ENCODE results near the gene FOXO6. TPM values are rescaled to one million over a fixed set of nuclear protein-coding genes. Genes with fewer than 3 reads are reported as not detected.

FOXO6 gene
- total RNA-seq, 1 donor from 2014 or later, result 8.6 TPM

GRCh38 chr1:41328780-41329640 is 32.2 kb upstream of the FOXO6 start:
- no peak for DNase-seq (ENCODE audit: low spot score)

DNA sequence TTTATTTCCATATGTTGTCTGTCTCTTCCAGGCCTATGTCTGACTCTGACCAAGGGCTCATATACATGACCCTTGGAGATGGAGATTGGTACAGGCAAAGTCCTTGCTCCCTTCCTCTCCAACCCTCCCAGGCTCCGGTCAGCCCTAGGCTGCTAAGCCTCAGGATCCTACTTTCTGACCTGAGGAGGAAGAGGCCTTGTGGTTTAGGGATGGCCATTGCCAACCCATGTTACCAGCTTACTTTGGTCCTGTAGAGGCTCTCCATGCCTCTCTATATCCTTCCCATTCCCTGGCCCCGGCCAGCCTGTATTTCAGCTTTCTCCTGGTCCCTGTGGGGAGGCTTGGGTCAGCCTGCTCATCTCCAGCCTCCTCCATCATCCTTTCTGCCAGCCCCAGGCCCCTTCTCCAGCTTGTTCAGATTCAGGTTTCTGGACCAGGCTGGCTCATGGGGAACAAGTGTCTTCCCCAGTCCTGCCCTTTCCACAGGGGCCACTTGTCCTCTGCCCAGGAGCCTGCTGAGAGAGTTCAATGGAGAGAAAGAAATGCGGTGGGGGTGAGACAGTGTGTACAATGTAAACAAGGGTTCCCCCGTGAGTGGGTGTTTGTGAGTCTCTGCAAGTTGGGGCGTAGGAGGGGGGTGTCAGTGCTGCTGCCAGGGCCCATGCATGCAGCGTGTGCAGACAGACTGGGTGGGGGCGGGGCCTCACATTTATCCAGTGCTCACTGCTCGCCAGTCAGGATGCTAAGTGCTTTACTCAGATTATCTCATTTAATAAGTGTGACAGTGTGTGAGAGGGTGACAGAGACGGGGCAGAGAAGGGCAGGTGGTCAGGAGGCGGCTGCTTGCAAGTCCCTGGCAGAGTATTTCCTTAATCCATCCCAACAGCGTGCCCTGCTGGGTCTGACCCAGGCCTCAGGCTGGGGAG is 31.3 kb upstream of the FOXO6 start:
- DNase-seq (ENCODE audit: low spot score), result peak; percentile 28

DNA sequence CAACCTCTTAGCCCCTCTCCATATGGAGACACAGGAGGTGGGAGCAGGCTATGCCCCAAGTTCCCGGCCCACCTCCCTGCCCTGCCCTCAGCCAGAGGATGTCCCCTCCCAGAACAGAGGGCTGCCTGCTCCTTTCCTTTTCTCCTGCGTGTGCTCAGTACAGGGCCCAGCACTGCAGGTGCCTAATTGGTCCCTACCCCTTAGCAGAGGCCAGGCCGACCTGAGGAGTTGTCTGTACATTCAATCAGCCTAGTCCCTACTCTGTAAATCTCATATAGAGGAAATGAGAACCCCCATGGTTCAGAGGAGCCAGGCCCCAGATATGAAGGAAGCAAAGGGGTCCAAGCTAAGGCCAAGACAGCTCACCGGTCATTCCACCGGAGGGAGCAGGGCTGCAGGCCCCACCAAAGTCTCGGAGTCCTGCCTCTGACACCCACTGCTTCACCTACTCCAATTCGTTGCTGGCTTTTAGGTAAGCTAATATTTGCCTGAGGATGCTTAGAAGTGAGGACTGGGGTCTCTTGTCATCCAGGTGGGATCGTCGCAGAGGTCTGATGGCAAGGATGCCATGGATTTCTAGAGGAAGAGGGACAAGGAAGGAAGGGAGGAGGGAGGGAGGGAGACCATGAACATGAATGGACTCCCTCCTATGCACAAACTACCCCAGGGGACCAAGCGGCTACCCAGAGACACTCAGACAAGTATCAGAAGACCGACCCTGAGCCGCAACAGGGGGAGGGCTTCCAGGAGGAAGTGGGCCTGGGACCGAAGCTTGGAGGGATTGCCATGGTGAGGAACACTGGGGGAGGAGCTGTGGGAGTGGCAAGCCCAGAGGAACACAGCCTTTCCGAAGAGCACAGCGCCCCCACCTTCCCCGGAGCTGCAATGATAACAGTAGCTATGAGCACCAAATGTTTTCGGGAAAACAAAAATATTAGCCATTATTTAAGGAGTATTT is 30.4 kb upstream of the FOXO6 start:
- DNase-seq (ENCODE audit: low spot score), result peak; percentile 37

- DNase-seq (ENCODE audit: low spot score), result peak; percentile 18
These were observed 29.7 kb upstream of the FOXO6 start for GRCh38 chr1:41331546-41331917.

GRCh38 chr1:41332161-41332560 is 29.1 kb upstream of the FOXO6 start:
- peak; percentile 25 for DNase-seq (ENCODE audit: low spot score)

DNA sequence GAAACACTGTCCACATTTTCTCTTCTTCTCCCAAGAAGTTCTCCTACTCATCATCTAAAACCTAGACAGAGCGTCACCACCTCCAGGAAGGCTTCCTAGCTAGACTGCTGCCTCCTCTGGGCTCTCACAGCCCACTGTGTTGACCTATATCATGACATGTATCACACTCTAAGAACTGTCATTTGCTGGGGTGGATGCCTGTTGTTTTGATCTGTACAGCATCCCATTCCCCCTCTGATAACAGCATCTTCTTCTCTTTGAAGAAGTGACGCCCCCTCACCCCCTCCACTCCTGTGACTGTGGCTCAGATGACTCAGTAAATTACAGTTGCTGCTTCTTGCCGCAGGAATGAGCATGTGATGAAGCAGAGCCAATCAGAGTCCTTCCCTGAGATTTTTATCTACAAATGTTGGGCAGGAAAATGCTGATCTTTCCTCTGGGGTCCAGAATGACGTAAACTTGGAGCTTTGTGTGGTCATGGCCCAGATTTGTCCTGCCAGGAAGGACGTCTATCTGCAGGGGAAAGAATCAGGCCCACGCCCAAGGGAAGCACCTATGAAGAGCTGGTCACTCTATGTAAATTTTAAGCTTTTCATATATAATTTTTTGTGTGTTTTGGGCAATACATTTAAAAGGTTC is 28.0 kb upstream of the FOXO6 start:
- peak; percentile 8 for DNase-seq (ENCODE audit: low spot score)

DNA sequence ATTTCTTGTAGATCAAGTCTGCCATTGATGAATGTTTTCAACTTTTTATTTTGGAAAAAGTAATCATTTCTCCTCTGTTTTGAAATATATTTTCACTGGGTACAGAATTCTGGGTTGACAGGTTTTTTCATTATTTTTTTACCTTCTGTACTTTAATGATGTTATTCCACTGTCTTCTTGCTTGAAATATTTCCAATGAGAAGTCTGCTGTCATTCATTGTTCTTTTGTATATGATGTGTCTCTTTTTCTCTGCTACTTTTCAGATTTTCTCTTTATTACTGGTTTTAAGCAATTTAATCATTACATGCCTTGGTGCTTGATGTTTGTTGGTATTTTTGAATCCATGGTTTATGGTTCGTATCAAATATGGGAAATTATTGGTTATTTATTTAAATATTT is 22.4 kb upstream of the FOXO6 start:
- no peak for DNase-seq (ENCODE audit: low spot score)

DNA sequence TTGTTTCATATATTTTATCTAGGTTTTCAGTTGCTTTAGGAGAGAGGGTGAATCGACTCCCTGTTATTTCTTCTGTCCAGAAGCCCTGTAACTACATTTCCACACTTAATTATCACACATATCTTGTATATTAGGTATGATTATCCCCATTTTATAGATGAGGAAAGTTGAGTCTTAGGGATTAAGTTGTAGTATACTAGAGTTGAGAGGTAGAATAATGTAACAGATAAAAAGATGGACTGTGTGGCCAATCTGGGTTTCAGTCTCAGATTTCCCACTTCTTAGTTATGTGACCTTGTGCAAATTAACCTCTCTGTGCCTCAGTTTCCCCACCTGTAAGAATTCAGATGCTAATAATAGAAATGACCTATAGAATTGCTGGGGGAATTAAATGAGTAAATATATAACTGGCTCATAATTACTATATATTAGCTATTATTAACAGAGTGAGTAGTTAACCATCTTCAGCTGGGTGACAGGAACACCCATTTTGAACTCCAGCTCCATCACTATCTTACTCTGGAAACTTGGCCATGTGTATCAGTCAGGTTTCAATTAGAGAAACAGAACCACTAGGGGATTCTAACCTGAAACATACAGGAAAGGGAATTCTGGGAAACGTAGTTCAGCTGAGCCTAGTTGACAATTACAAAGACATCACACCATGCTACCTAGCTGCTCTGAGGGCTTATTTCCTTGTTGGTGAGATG is 20.4 kb upstream of the FOXO6 start:
- no peak for DNase-seq (ENCODE audit: low spot score)

DNA sequence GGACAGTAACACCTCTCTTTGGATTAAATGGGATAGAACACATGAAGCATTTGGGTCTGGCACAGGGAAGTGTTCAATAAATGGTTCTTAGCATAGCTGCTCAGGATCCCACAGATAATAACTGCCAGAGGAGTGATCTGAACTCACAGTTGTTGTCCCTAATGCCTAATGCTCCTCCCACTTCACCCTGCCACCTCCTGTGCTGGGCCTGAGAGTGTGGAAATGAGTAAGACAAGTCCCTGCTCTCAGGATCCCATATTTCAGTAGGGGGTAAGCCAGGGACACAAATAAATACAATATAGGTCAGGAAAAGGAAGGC is 19.9 kb upstream of the FOXO6 start:
- no peak for DNase-seq (ENCODE audit: low spot score)

DNA sequence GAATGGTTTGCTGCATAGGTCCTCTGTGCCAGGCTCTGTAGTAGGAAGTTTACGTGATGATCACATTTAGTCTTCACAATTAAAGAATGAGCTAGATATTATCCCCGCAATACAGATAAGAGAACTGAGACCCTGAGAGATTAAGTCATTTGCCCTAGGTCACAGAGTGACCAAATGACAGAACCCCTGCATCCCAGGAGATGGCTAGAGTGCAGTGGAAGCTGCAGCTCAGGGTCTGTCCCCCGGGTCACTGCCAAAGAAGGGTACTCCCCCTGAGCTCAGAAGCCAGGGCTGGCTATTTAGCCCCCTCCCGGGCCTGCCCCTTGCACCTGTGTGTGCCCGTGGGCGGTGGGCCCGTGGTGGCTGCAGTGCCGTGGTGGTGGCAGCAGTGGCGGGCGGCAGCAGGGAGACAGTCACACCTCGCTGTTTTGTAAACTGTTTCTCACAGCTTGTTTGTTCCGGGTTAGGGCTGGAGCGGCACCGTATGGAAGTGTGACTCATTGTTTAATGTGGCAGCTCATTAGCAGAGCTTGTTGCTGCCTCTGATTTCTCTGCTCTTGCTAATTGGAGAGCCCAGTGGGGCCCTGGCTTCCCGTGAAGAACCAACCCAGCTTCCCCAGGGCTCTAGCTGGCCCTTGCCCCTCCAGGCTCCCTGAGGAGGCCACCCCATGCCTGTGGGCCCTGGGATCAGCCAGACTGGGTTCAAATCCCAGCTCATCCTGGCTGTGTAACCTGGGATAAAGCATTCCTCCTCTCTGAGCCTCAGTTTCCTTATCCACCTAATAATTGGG is 19.3 kb upstream of the FOXO6 start:
- peak; percentile 42 for DNase-seq (ENCODE audit: low spot score)

GRCh38 chr1:41342774-41343355 is 18.4 kb upstream of the FOXO6 start:
- DNase-seq (ENCODE audit: low spot score), result peak; percentile 24

DNA sequence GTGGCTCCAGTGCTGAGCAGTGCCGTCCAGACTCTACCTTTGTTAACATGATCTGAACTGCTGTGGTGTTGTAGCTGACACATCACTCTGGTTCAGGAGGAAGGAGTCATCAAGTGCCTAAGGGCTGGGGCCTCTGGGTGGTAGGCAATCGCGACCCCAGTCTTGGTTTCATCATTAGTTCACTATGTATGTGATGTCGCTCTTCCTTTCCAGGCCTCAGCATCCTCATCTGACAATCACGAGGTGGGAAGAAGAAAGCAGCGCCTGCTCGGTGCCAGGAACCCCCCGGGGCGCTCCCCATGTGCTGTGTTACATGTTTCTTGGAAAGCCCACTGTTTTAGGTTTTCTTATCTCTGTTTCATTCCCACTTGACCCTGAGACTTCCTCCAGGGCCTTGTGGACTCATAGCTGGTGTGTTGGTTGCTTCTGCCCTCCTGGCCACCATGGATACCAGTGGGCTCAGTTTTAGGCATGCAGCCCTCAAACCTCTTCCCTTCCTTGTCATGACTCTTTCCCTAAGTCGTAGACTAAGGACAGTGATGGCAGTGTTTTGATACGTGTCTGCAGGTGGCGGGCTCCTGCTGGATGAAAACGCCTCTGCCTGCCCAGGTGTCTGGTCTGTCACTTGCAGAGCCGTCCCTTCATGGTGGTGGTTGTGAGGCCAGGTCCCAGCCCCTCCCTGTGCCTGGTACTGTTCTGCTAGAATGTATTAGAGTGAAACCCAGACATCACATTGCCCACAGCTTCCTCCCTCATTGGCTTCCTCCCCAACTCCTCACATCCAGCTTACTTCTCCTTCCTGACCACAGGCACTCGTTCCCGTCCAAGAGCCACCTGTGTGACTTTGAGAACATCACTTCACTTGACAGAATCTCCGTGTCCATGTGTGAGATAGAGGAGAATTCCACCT is 17.2 kb upstream of the FOXO6 start:
- DNase-seq (ENCODE audit: low spot score), result no peak

DNA sequence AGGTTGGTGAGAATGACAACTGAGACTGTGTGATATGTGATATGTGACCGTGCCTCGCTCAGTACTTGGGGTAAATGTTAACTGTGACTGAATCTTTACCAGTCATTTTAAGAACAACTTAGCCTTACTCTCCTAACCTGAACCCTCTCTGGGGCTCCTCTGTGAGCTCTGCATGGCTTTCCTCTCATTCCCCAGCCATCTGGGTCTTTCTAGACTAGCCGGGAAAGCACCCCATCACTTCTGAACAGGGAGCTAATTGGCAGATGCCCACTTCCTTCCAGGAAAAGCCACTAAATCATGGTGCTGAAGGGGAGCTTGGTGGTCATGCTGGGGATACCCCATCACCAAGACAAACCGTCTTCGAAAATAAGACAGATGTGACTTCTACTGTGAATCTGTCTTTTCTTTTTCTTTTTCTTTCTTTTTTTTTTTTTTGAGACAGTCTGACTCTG is 16.5 kb upstream of the FOXO6 start:
- DNase-seq (ENCODE audit: low spot score), result no peak

DNA sequence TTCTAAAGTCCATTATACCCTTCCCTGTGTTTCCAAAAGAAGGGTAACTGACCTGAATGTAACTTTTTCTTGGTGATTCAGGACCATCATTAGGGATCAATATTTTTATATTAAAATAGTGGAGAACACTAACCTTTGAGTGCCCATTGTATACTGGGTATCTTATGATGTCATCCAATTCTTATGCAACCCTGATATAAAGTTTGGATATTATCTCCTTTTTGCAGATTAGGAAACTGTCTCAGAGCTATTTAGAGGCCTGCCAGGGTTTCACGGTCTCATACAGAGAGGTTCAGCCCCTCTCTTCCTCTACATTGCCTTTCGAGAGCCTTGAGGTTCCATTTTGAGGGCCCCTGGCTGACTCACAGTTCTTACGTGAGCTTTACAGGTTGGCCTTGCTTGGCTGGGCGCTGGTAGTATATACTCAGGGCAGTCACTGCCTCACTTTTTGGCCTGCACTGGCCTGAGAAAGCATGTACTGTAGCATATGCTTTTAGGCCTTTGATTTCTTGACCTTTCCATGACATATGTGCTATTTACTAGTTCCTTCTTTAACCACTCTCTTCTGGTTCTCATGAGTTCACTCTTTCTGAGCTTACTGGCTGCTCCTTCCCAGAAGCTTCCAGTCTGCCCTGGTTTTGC is 15.7 kb upstream of the FOXO6 start:
- no peak for DNase-seq (ENCODE audit: low spot score)

GRCh38 chr1:41347276-41347675 is 14.0 kb upstream of the FOXO6 start:
- DNase-seq (ENCODE audit: low spot score), result no peak

DNA sequence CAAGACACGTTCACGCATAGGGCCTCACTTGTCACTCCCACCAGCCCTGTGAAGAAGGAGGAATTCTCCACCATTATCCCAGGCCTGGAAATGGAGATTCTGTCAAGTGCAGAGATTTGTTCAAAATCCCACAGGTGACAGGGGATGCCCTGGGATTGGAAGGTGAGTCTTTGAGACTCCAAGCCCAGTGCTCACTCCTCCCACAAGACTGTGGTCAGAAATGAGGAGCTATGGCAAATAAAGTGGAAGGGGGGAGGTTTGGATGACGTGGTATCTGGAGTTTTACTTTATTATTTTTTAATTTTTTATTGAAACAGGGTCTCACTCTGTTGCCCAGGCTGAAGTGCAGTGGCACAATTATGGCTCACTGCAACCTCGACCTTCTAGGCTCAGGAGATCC is 12.8 kb upstream of the FOXO6 start:
- DNase-seq (ENCODE audit: low spot score), result no peak

DNA sequence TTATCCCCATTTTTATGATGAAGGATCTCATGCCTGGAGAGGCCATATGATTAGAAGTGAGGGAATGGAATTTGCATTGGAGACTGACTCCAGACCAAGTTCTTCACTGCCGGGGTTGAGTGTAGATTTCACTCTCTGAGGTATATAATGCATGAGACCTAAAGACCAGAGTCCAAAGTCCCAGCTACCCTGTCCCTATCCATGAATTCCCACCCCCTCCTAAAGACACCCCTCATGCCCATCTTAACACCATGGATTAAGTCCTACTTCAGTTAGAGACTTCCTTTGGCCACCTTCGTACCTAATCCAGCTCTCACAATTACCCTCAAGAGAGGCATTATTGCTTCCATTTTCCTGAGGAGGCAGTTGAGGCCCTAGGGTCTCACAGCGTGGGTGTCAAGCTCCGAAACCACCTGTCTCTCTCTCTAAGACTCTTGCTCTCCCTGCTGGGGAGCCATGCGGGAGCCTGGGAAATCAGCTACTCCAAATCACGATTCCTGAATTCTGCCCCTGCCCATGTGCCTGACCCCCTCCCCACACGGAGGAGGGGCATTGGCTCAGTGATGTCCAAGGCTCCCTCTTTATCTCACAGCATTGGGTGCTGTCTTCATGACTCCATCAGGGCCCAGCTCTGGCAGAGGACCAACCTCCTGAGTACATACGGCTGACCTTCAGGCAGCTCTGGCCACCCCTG is 11.7 kb upstream of the FOXO6 start:
- no peak for DNase-seq (ENCODE audit: low spot score)
